HG03520 (cell line): ENCODE results near the gene MMP14.
"Not testable (repeated sequence)": the region's sequence is repeated elsewhere in the genome, so short reads cannot be mapped to it uniquely, and the experiment has no call there.

Experiments
- ATAC-seq: cut with Tn5 transposase; IDR thresholded peaks from one replicate; pipeline ENCODE4 v1.9.1; 2021; ENCODE audit warnings: mild to moderate bottlenecking, moderate library complexity; ENCODE audit not compliant: unreplicated experiment

The MMP14 gene

DNA sequence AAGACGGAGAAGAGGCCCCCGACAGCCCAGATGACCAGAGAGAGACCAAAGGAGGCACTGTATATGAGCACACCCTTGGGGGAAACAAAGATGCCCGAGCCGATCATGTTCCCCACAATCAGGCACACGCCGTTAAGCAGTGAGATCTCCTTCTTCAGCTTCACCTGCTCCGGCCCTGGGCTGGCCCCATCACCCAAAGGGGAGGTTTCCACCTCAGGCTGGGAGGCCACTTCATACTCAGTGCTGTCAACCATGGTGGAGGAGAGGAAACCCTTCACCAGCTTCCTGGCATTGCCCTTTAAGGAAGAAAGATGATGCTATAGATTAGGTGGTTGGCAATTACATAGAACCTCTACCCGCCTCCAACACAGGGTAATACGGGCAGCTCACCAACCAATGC, 23.2 kb upstream of the MMP14 start:
- ATAC-seq: no peak

GRCh38 chr14:22814373-22814772, 22.0 kb upstream of the MMP14 start:
- no peak for ATAC-seq

GRCh38 chr14:22814941-22815713, 21.3 kb upstream of the MMP14 start, which contains the start of gene SLC7A7:
Gene SLC7A7 (minus strand): TSS chr14:22815435. CDS start chr14:22813398, 2,037 bp downstream.
- no peak for ATAC-seq

- ATAC-seq: peak; percentile 47
Observed at GRCh38 chr14:22819151-22819988, 17.0 kb upstream of the MMP14 start.

GRCh38 chr14:22820731-22821130, 15.7 kb upstream of the MMP14 start:
- no peak for ATAC-seq

DNA sequence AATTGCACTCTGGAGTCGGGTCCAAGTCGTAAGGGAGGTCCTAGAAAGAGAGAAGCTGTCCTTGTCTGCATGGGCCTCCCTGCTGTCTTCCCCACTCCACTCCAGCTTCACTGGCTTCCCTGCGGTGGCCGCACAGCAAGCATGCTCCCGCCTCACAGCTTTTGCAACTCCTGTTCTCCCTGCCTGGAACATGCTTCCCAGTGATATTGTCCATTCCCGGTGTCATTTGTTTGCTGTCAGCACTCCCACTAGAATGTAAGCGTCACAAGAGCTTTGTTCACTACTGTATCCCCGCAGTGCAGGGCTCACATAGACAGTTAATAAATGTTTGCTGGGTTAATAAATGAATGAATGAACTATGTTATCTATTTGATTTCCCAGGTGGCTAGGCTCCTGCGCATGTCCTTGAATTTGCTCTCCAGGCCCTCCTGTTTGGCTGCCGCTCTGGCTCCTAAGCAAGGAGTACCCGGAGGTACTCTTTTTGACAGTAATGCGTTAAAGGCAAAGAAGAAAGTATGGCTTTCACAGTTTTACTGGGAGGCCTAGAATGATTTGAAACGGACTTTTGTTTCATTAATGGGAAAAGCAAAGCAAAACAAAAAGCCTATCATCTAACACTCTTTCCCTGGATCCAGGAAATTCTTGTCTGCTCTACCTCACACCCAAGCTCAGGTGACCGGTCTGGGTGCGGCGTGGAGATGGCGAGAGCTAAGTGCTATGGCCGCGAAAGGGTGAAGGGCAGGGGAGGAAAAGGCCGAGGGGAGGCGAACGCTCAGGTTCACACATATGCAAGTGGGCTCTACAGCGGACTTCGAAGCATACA, 15.0 kb upstream of the MMP14 start:
- no peak for ATAC-seq

- ATAC-seq: no peak
Observed at GRCh38 chr14:22822016-22822570, 14.3 kb upstream of the MMP14 start.

DNA sequence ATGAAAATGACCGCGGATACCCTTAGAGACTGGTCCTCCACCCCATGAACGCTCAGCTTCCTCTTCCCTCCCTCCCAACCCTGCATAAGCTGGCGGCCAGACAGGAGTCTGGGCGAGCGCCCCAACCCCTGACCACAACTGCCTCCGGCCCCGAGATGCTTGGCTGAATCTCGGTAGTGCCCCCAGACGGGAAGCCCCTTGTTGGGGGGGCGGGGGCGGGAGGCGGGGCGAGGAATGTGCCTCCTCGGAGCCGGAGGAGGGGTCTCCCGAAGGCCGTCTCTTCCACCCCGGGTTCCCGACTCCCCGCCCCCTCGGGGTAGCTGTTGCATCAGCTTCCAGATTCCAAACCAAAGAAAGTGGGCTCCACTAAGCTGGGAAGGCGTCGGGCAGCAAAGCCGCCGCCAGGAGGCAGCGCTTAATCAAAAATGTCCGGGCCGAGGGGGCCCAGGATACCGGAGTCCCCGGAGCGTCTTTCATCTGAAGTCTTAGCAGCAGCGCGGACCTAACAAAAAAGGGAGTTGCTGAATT, 13.8 kb upstream of the MMP14 start:
- no peak for ATAC-seq

- no peak for ATAC-seq
Observed at GRCh38 chr14:22824711-22825359, 11.6 kb upstream of the MMP14 start.

DNA sequence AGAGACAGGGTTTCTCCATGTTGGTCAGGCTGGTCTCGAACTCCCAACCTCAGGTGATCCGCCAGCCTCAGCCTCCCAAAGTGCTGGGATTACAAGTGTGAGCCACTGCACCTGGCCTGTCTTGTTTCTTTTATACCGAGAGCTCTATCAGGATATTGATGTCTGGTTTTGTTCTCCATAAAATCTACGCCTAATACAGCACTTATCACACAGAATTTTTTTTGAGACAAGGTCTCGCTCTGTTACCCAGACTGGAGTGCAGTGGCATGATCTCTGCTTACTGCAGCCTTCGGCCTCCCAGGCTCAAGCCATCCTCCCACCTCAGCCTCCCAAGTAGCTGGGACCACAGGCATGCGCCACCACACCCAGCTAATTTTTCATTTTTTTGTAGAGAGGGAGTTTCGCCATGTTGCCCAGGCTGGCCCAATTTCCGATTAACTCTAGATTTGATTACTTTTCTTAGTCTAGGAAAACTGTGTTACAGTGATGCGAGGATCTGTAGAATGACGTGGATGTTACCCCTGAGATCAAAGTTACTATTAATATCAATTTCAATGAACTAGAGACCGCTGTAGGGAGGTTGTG, 7.2 kb upstream of the MMP14 start:
- ATAC-seq: not testable (repeated sequence)

- ATAC-seq: peak; percentile 72
Observed at GRCh38 chr14:22829661-22830442, 6.5 kb upstream of the MMP14 start, which contains the start of gene MRPL52. Gene MRPL52 (plus strand): TSS chr14:22829887. CDS start chr14:22829913, 26 bp downstream.

DNA sequence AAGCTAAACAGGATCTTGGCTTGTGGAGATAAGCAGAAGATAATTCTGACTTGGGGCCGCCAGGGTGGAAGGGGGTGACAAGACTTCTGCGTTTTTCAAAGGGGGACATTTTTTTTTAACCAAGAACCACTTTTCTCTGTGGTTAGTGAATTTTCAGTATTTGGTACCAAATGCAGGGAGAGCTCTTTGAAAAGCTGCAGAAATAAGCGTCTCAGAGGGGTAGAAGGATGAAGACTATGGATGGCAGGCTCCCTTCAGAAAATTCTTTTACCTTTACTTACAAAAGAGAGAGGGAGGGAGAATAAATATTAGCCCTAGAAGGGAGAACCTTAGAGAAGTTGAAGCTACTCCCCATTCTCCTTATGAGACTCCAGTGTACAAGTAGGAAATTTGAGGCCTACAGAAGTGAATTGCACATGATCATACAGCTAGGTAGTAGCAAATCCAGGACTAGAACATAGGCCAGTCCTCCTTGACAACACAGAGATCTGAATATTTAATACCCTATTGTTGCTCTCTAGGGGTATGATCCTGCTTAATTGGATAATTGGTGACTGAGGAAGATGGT, 5.9 kb upstream of the MMP14 start:
- no peak for ATAC-seq

GRCh38 chr14:22835505-22835904, 880 bp upstream of the MMP14 start:
- ATAC-seq: no peak

DNA sequence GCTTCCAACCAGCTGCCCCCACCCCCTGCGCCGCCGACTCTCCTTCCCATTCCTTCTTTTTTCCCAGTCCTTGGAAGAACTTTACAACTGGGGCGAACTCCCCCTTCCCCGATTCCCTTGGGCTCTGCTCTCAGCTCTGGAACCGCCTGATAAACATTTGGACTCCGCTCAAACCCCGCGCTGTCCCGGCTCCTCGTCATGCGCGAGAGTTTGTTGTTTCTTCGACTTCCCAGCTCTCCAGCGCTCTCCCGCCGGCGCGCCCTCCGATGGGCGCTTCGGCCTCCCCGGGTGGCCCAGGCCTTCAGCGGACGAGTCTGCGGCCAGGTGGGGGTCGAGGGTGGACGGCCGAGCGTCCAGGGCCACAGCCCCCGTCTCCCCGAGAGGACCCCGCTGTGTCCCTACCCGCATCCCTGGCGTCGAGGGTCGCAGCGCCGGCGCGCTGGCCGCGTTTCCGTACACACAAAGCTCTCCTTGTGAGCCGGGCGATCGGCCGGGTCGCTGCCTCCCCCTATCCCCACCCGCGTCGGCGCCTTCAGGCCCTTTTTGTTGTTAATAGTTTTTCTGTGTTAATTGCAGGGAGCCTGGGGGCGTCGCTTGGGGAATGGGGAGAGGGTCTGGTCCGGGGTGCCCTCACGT, 847 bp downstream of the MMP14 start:
- ATAC-seq: no peak

DNA sequence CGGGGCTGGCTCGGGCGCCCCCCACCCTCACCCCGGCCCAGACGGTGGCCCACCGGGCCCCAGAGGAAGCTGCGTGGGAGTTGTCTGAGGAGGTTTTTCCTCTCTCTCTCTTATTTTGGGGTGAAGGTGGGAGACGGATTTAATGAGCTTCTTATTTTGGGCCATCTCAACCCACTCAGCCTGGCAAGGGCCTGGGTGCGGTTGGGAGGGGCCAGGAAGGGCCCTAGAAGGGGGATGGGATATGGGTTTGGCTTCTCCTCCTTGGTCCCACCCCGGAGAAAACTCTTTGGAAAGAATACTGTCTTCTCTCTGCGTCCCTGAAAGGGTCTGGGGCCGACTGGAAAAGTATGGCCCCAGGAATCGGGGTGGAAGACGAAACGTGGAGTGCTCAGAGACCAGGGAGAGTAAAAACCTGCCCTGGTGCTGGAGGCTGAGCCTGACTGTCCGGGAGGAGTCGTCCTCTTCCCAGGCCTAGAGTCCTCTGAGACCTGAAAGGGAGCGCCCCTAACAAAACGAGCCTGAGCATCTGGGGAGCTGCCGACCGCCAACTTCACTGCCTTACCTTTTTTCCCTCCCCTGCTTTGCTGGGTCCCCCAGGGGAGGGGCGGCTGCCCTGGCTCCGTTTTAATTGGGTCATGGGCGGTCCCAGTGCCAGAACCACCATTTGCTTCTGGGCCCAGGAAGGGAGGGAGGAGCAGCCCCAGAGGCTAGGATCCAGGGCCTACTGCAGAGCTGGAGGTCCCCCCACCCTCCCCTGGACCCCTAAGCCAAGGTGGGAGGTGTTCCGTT, 1.6 kb downstream of the MMP14 start:
- ATAC-seq: no peak

DNA sequence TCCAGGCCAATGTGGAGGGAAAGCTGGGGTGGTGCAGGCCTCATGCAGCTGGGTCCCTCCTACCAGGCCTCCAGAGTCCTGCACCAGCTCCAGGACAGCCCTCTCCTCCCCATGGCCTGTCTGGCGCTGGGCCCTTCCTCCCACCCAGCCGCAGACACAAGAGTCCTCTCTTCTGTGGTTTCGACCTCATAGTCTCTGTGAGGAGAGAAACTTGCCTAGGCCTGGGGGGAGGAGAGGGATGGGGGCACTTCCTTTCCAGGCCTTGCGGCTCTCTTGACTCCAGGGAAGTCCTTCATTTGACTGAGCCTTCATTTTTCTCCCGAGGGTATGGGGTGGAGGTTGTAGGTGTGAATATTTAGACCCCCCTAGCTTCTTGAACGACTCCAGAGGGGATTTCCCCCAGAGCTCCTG, 2.3 kb downstream of the MMP14 start:
- no peak for ATAC-seq

- ATAC-seq: no peak
Observed at GRCh38 chr14:22839159-22839779, 2.9 kb downstream of the MMP14 start.
